Mucosa of rectum (tissue), 2 donors: ENCODE results near the gene DBX2.

Experiments
- H3K27ac ChIP-seq, 2 donors: one replicate each; pipeline ENCODE4 v1.7.0; 2013; ENCODE audit warnings: inconsistent platforms in 2 of 2, low read depth in 2 of 2, low read length in 2 of 2
- H3K27me3 ChIP-seq, 2 donors: one replicate each; pipeline ENCODE4 v1.7.0; 2013; ENCODE audit warnings: low read length in 2 of 2; ENCODE audit not compliant: control insufficient read depth in 2 of 2, insufficient read depth in 2 of 2
- H3K36me3 ChIP-seq, 2 donors: one replicate each; pipeline ENCODE4 v1.7.0; 2013; ENCODE audit warnings: low read length in 2 of 2; ENCODE audit not compliant: control insufficient read depth in 2 of 2, insufficient read depth in 2 of 2
- H3K4me1 ChIP-seq, 2 donors: one replicate each; pipeline ENCODE4 v1.7.0; 2013; ENCODE audit warnings: low read length in 2 of 2, mild to moderate bottlenecking in 1 of 2; ENCODE audit not compliant: control insufficient read depth in 2 of 2, insufficient read depth in 2 of 2
- H3K4me3 ChIP-seq, 2 donors: one replicate each; pipeline ENCODE4 v1.7.0; 2013; ENCODE audit warnings: low read length in 2 of 2
- H3K9ac ChIP-seq, 2 donors: one replicate each; pipeline ENCODE4 v1.7.0; 2013; ENCODE audit warnings: low read length in 2 of 2, low read depth in 1 of 2, mild to moderate bottlenecking in 1 of 2
- H3K9me3 ChIP-seq, 2 donors: one replicate each; pipeline ENCODE4 v1.7.0; 2013; ENCODE audit warnings: low read length in 2 of 2; ENCODE audit not compliant: control insufficient read depth in 2 of 2
- donor health status: healthy.
- donor health status: Normal muscosa, but diverticular disease.

The DBX2 gene

GRCh38 chr12:45065125-45065626 is 14.3 kb upstream of the DBX2 start:
- no peaks in the 10 kb centered on the region for H3K4me1 ChIP-seq
- no peaks in the 10 kb centered on the region for H3K36me3 ChIP-seq
- H3K27me3 ChIP-seq, result no peaks in the 10 kb centered on the region
- H3K9ac ChIP-seq, result no peak overlapping the region
- H3K9me3 ChIP-seq, result no peaks in the 10 kb centered on the region
- H3K27ac ChIP-seq, result no peak overlapping the region
- H3K4me3 ChIP-seq, result no peak overlapping the region

GRCh38 chr12:45060976-45061375 is 10.1 kb upstream of the DBX2 start:
- Histone ChIP-seq H3K36me3 (no peaks in the 10 kb centered on the region), H3K4me1 (no peaks in the 10 kb centered on the region), H3K9me3 (no peaks in the 10 kb centered on the region), H3K27me3 (no peaks in the 10 kb centered on the region), H3K9ac (no peak overlapping the region), H3K4me3 (no peak overlapping the region), H3K27ac (no peak overlapping the region)

GRCh38 chr12:45051572-45052125 is 750 bp upstream of the DBX2 start:
- H3K4me3 ChIP-seq, result peak overlapping the region in 1 of 2 donors; percentile 13
- no peaks in the 10 kb centered on the region for H3K4me1 ChIP-seq
- no peaks in the 10 kb centered on the region for H3K9me3 ChIP-seq
- H3K36me3 ChIP-seq, result no peaks in the 10 kb centered on the region
- no peak overlapping the region for H3K9ac ChIP-seq
- peaks cover 0 to 6% of the 10 kb centered on the region in 2 donors for H3K27me3 ChIP-seq
- no peak overlapping the region for H3K27ac ChIP-seq

- Histone ChIP-seq H3K9ac (no peak overlapping the region), H3K4me3 (no peak overlapping the region), H3K36me3 (no peaks in the 10 kb centered on the region), H3K4me1 (no peaks in the 10 kb centered on the region), H3K27me3 (peaks cover 0 to 8% of the 10 kb centered on the region in 2 donors), H3K27ac (no peak overlapping the region), H3K9me3 (no peaks in the 10 kb centered on the region)
These were observed 768 bp downstream of the DBX2 start for GRCh38 chr12:45049912-45050750.

- Histone ChIP-seq H3K9ac (no peak overlapping the region), H3K4me3 (no peak overlapping the region), H3K36me3 (no peaks in the 10 kb centered on the region), H3K4me1 (no peaks in the 10 kb centered on the region), H3K27me3 (peaks cover 0 to 2% of the 10 kb centered on the region in 2 donors), H3K27ac (no peak overlapping the region), H3K9me3 (no peaks in the 10 kb centered on the region)
These were observed 8.3 kb downstream of the DBX2 start for GRCh38 chr12:45042599-45042998.

GRCh38 chr12:45040977-45041376 is 9.9 kb downstream of the DBX2 start:
- no peak overlapping the region for H3K27ac ChIP-seq
- H3K4me1 ChIP-seq, result no peaks in the 10 kb centered on the region
- no peaks in the 10 kb centered on the region for H3K9me3 ChIP-seq
- no peaks in the 10 kb centered on the region for H3K36me3 ChIP-seq
- no peak overlapping the region for H3K4me3 ChIP-seq
- no peak overlapping the region for H3K9ac ChIP-seq
- no peaks in the 10 kb centered on the region for H3K27me3 ChIP-seq

GRCh38 chr12:45039757-45040156 is 11.1 kb downstream of the DBX2 start:
- Histone ChIP-seq H3K9me3 (no peaks in the 10 kb centered on the region), H3K4me3 (no peak overlapping the region), H3K27ac (no peak overlapping the region), H3K36me3 (no peaks in the 10 kb centered on the region), H3K9ac (no peak overlapping the region), H3K27me3 (no peaks in the 10 kb centered on the region), H3K4me1 (no peaks in the 10 kb centered on the region)

- Histone ChIP-seq H3K36me3 (no peaks in the 10 kb centered on the region), H3K4me3 (no peak overlapping the region), H3K27ac (no peak overlapping the region), H3K9ac (no peak overlapping the region), H3K4me1 (no peaks in the 10 kb centered on the region), H3K9me3 (no peaks in the 10 kb centered on the region), H3K27me3 (no peaks in the 10 kb centered on the region)
These were observed 16.0 kb downstream of the DBX2 start for GRCh38 chr12:45034861-45035265.

GRCh38 chr12:45017916-45018315 is 33.0 kb downstream of the DBX2 start:
- Histone ChIP-seq H3K27me3 (no peaks in the 10 kb centered on the region), H3K9me3 (no peaks in the 10 kb centered on the region)

GRCh38 chr12:45014396-45014795 is 36.5 kb downstream of the DBX2 start:
- Histone ChIP-seq H3K4me1 (no peaks in the 10 kb centered on the region), H3K27ac (no peak overlapping the region), H3K36me3 (no peaks in the 10 kb centered on the region), H3K4me3 (no peak overlapping the region), H3K27me3 (no peaks in the 10 kb centered on the region), H3K9me3 (no peaks in the 10 kb centered on the region), H3K9ac (no peak overlapping the region)

More at GRCh38 chr12:45017916-45018315, 33.0 kb downstream of the DBX2 start:
- Histone ChIP-seq H3K4me1 (no peaks in the 10 kb centered on the region), H3K27ac (no peak overlapping the region), H3K9ac (no peak overlapping the region), H3K36me3 (no peaks in the 10 kb centered on the region), H3K4me3 (no peak overlapping the region)
